Measurements from ENCODE around the gene NFATC1.

DNA sequence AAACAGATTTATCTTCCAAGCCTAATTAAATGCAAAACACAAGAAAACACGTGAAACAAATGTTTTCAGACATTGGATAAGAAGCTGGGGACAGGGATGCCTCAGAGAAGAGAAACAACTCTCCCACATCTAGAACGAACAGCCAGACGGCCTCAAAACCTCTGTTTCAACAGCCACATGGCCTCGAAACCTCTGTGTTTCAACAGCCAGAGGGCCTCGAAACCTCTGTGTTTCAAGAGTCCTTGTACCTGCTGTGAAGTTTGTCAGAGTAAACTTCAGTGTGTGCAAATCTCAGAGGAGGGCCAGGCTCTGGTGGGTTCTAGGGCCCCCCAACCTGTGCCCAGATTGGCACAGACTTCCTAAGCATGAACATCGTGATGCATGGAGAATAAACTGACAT is 43.3 kb upstream of the NFATC1 start:
- TF ChIP-seq, protein P1, sequence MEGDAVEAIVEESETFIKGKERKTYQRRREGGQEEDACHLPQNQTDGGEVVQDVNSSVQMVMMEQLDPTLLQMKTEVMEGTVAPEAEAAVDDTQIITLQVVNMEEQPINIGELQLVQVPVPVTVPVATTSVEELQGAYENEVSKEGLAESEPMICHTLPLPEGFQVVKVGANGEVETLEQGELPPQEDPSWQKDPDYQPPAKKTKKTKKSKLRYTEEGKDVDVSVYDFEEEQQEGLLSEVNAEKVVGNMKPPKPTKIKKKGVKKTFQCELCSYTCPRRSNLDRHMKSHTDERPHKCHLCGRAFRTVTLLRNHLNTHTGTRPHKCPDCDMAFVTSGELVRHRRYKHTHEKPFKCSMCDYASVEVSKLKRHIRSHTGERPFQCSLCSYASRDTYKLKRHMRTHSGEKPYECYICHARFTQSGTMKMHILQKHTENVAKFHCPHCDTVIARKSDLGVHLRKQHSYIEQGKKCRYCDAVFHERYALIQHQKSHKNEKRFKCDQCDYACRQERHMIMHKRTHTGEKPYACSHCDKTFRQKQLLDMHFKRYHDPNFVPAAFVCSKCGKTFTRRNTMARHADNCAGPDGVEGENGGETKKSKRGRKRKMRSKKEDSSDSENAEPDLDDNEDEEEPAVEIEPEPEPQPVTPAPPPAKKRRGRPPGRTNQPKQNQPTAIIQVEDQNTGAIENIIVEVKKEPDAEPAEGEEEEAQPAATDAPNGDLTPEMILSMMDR (IDR thresholded peaks at IDR 0.05) = no peak
- TF ChIP-seq EP300 (IDR thresholded peaks at IDR 0.05) = no peak
- no peak for TF ChIP-seq POLR2A (IDR thresholded peaks at IDR 0.05)
